ENCODE data around the gene ZNF438. TPM values are rescaled to one million over a fixed set of nuclear protein-coding genes. Genes with fewer than 3 reads are reported as not detected.

The ZNF438 gene
- total RNA-seq, 1 experiment from 2014 or later, result 0.83 TPM

DNA sequence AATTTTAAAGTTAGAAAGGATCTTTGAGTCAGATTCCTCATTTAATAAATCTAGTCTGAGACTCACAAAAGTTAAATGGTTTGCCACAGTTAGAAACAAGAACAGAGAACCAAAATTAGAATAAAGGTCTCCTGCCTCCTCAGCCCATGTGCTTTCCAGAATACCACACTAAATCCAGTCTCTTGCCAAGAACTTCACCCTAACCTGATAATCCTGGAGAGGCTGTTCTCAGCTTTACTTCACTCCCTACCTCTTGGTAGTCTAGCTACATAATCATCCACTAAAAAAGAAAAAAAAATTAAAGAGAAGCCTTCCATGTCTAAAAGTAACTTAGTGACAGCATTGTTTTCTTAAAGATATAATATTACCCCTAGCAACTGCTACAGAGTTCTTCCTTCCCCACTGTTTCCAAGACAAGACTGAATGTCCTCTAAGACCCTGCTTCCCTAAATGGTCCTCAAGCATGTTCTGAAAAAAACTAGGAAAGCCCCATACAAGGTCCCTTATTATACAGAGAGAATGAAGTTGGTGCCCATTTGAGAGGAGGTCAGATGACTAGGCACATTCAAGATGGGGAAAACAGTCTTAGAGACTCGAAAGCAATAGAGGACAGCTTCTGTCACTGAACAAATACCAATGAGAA is 56.8 kb downstream of the ZNF438 start:
- no peaks in the 10 kb centered on the region for H3K27me3 Mint-ChIP-seq (ENCODE audit: low read depth)
- H3K4me1 ChIP-seq (ENCODE audit: insufficient read depth, low read length), result no peaks in the 10 kb centered on the region
- no peaks in the 10 kb centered on the region for H3K23me2 ChIP-seq (ENCODE audit: insufficient read length, low read depth, low read length, poor library complexity, severe bottlenecking)
- H4K20me1 ChIP-seq (ENCODE audit: control insufficient read depth, insufficient read depth, insufficient read length), result no peaks in the 10 kb centered on the region
- no peak overlapping the region for H3K27ac ChIP-seq (ENCODE audit: insufficient read length, low read depth, low read length)
- H3K9me3 Mint-ChIP-seq, result peaks cover 4 to 9% of the 10 kb centered on the region in 2 experiments; a peak in 4 of 5 replicates
- no peaks in the 10 kb centered on the region for H3K9me3 ChIP-seq (ENCODE audit: control insufficient read depth, low read depth, low read length)
- H2BK20ac ChIP-seq (ENCODE audit: low read depth, low read length, poor library complexity, severe bottlenecking), result no peak overlapping the region
- H3K4me1 Mint-ChIP-seq, result no peaks in the 10 kb centered on the region
- no peak overlapping the region for H3K18ac ChIP-seq (ENCODE audit: insufficient read length, low read depth, low read length)
- TF ChIP-seq, protein P1, sequence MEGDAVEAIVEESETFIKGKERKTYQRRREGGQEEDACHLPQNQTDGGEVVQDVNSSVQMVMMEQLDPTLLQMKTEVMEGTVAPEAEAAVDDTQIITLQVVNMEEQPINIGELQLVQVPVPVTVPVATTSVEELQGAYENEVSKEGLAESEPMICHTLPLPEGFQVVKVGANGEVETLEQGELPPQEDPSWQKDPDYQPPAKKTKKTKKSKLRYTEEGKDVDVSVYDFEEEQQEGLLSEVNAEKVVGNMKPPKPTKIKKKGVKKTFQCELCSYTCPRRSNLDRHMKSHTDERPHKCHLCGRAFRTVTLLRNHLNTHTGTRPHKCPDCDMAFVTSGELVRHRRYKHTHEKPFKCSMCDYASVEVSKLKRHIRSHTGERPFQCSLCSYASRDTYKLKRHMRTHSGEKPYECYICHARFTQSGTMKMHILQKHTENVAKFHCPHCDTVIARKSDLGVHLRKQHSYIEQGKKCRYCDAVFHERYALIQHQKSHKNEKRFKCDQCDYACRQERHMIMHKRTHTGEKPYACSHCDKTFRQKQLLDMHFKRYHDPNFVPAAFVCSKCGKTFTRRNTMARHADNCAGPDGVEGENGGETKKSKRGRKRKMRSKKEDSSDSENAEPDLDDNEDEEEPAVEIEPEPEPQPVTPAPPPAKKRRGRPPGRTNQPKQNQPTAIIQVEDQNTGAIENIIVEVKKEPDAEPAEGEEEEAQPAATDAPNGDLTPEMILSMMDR (conservative IDR thresholded peaks at IDR 0.05), result no peak
- H4K8ac ChIP-seq (replicated peaks; ENCODE audit: insufficient read length, low read depth, low read length), result no peak overlapping the region
- no peak overlapping the region for H3T11ph ChIP-seq (ENCODE audit: low read length)
- H3K4me2 ChIP-seq (ENCODE audit: insufficient read depth, insufficient read length, low read length), result no peak overlapping the region
- no peak overlapping the region for H2BK15ac ChIP-seq (ENCODE audit: low read depth, low read length)
- no peak overlapping the region for H2BK12ac ChIP-seq (ENCODE audit: insufficient read length, low read depth, low read length)
- H3K27ac Mint-ChIP-seq, result no peak overlapping the region; a peak in 1 of 7 replicates
- H3K4ac ChIP-seq (ENCODE audit: low read depth, low read length), result no peak overlapping the region
- no peak overlapping the region for H4K5ac ChIP-seq (ENCODE audit: insufficient read length, low read depth, low read length)
- no peak for DNase-seq
- H3K79me2 ChIP-seq (ENCODE audit: insufficient read depth, low read length), result no peaks in the 10 kb centered on the region
- H3K56ac ChIP-seq (ENCODE audit: insufficient read length, low read depth, low read length), result no peak overlapping the region
- H2AFZ ChIP-seq (ENCODE audit: low read length), result no peak overlapping the region
- no peak overlapping the region for H3K14ac ChIP-seq (ENCODE audit: insufficient read depth, low read length)
- H3K36me3 Mint-ChIP-seq (ENCODE audit: insufficient read depth in 1 of 3, low read depth in 3 of 3), result peaks cover 0 to 3% (median 0%) of the 10 kb centered on the region in 3 experiments; a peak in 2 of 7 replicates
- H3K27me3 ChIP-seq (ENCODE audit: insufficient read depth, low read length), result no peaks in the 10 kb centered on the region
- H2BK120ac ChIP-seq (ENCODE audit: low read depth, low read length, poor library complexity, severe bottlenecking), result no peak overlapping the region
- no peak overlapping the region for H2AK5ac ChIP-seq (ENCODE audit: insufficient read length, low read length)
- no peak overlapping the region for H2BK5ac ChIP-seq (ENCODE audit: insufficient read length, low read length)
- WGBS (ENCODE audit: extremely low coverage, insufficient read length, low lambda C conversion rate), result no CpG with 5 or more reads among the region's 1 CpG
- no peaks in the 10 kb centered on the region for H3K79me1 ChIP-seq (ENCODE audit: insufficient read depth, low read depth, low read length, poor library complexity, severe bottlenecking)
- H3K9ac ChIP-seq (ENCODE audit: extremely low read depth, insufficient read length, low read length), result no peak overlapping the region
- H4K91ac ChIP-seq (ENCODE audit: insufficient read length, low read depth, low read length), result no peak overlapping the region
- no peak overlapping the region for H3K23ac ChIP-seq (ENCODE audit: insufficient read length, low read depth, low read length)
- H3K4me3 Mint-ChIP-seq, result no peak overlapping the region
